HEK293T (cell line): ENCODE results near the gene CFAP97D2.

Source experiments
- BHLHE40 ChIP-seq: fragments of 450-650 bp; IDR thresholded peaks from 2 replicates; pipeline ENCODE4 v1.6.1; 2016; ENCODE audit warnings: mild to moderate bottlenecking, moderate library complexity, borderline replicate concordance
- ELF4 ChIP-seq: fragments of 450-650 bp; IDR thresholded peaks from 2 replicates; pipeline ENCODE4 v1.6.1; 2017; ENCODE audit warnings: antibody characterized with exemption
- FOXA1 ChIP-seq: fragments of 450-650 bp; IDR thresholded peaks from 2 replicates; pipeline ENCODE4 v1.6.1; 2016; ENCODE audit warnings: mild to moderate bottlenecking
- FOXK2 ChIP-seq: fragments of 450-650 bp; IDR thresholded peaks from 2 replicates; pipeline ENCODE4 v1.6.1; 2016; ENCODE audit warnings: mild to moderate bottlenecking
- HDGF ChIP-seq: fragments of 450-650 bp; IDR thresholded peaks from 2 replicates; pipeline ENCODE4 v1.6.1; 2017; ENCODE audit warnings: antibody characterized with exemption, borderline replicate concordance
- NFRKB ChIP-seq: fragments of 450-650 bp; IDR thresholded peaks from 2 replicates; pipeline ENCODE4 v1.6.1; 2016; ENCODE audit warnings: mild to moderate bottlenecking, moderate library complexity
- SP1 ChIP-seq: fragments of 450-650 bp; IDR thresholded peaks from 2 replicates; pipeline ENCODE4 v1.6.1; 2017

GRCh38 chr13:114263578-114263977 lies 84.5 kb downstream of the CFAP97D2 start:
- TF ChIP-seq NFRKB = no peak
- no peak for TF ChIP-seq BHLHE40
- no peak for TF ChIP-seq HDGF
- no peak for TF ChIP-seq ELF4
- no peak for TF ChIP-seq SP1
- TF ChIP-seq FOXA1 = no peak
- TF ChIP-seq FOXK2 = no peak
